Uterus (tissue), 4 donors: ENCODE measurements around the gene DNAJB13. TPM values are rescaled to one million over a fixed set of nuclear protein-coding genes. Genes with fewer than 3 reads are reported as not detected.

Source experiments
- DNase-seq, 2 donors: peaks; one replicate each; pipeline ENCODE4 v3.0.0-alpha.2; 2019 to 2020
- H3K27ac ChIP-seq, 2 donors: fragments of 200-600 bp; sonication (generic); 1 replicate in 1 of 2; 2 replicates in 1 of 2; pipeline ENCODE4 v1.5.1; 2016 to 2018
- H3K27me3 ChIP-seq, 2 donors: fragments of 200-600 bp; sonication (generic); one replicate each; pipeline ENCODE4 v1.5.1; 2018 to 2019; ENCODE audit warnings: control low read depth in 1 of 2
- H3K36me3 ChIP-seq, 2 donors: fragments of 200-600 bp; sonication (generic); one replicate each; pipeline ENCODE4 v1.5.1; 2019; ENCODE audit warnings: control low read depth in 1 of 2
- H3K4me1 ChIP-seq, 2 donors: fragments of 200-600 bp; sonication (generic); one replicate each; pipeline ENCODE4 v1.5.1; 2018 to 2019; ENCODE audit warnings: control low read depth in 1 of 2
- H3K4me3 ChIP-seq, 2 donors: fragments of 200-600 bp; sonication (generic); 1 replicate in 1 of 2; 2 replicates in 1 of 2; pipeline ENCODE4 v1.5.1; 2018 to 2019; ENCODE audit warnings: mild to moderate bottlenecking in 1 of 2
- H3K9me3 ChIP-seq, 2 donors: fragments of 200-600 bp; sonication (generic); one replicate each; pipeline ENCODE4 v1.5.1; 2019; ENCODE audit warnings: control low read depth in 1 of 2
- CTCF ChIP-seq, 4 experiments: fragments of 200-600 bp in 2 of 4; fragments of 450-650 bp in 2 of 4; sonication (generic) in 2 of 4; IDR thresholded peaks; one replicate each; pipeline ENCODE4 v1.5.1; 2016 to 2019; ENCODE audit warnings: antibody characterized with exemption in 4 of 4, mild to moderate bottlenecking in 2 of 4, moderate library complexity in 1 of 4
- POLR2A ChIP-seq, 2 donors: fragments of 450-650 bp; IDR thresholded peaks; one replicate each; pipeline ENCODE4 v1.6.1; 2016; ENCODE audit warnings: antibody characterized with exemption in 2 of 2, mild to moderate bottlenecking in 1 of 2, moderate library complexity in 1 of 2
- intact Hi-C: fragments of 100-400 bp; cut with DNase I; formaldehyde crosslinking; loops from one replicate; pipeline ENCODE4 v1.15.1; 2023; ENCODE audit warnings: low total_unique reads
- total RNA-seq, 4 donors: library from RNA; depleted of rRNA in 3 of 4; stranded (reverse); fragments of >200 nt in 3 of 4; gene quantifications; one replicate each; pipeline versions ENCODE4 v1.1.0 to v1.2.4, GENCODE V29; 2014 to 2023
- donor health status: DM: yes; HTN: yes; CAD: no.

DNAJB13 gene
- total RNA-seq, 4 donors from 2014 or later, result 1.9 to 9.1 (median 4.6) TPM; not detected in 1

- Histone ChIP-seq H3K36me3 (no peaks in the 10 kb centered on the region), H3K27ac (no peak overlapping the region), H3K9me3 (no peaks in the 10 kb centered on the region), H3K27me3 (no peaks in the 10 kb centered on the region), H3K4me1 (no peaks in the 10 kb centered on the region), H3K4me3 (no peak overlapping the region)
- intact Hi-C loops, result no loop called here
- no peak for DNase-seq
- no peak for TF ChIP-seq CTCF (IDR thresholded peaks at IDR 0.05)
Measured at GRCh38 chr11:73958521-73959141, 7.8 kb downstream of the DNAJB13 start.

- TF ChIP-seq POLR2A (IDR thresholded peaks at IDR 0.05), result no peak
- no peak for TF ChIP-seq CTCF (IDR thresholded peaks at IDR 0.05)
- Histone ChIP-seq H3K9me3 (no peaks in the 10 kb centered on the region), H3K4me3 (no peak overlapping the region), H3K27ac (no peak overlapping the region), H3K4me1 (peaks cover 0 to 4% of the 10 kb centered on the region in 2 donors), H3K27me3 (no peaks in the 10 kb centered on the region), H3K36me3 (no peaks in the 10 kb centered on the region)
- intact Hi-C loops, result no loop called here
- no peak for DNase-seq
Measured at GRCh38 chr11:73961321-73961720, 10.5 kb downstream of the DNAJB13 start.

GRCh38 chr11:73962101-73962705 lies 11.4 kb downstream of the DNAJB13 start:
- intact Hi-C loops, result no loop called here
- TF ChIP-seq POLR2A (IDR thresholded peaks at IDR 0.05) (no peak), CTCF (IDR thresholded peaks at IDR 0.05) (no peak)
- H3K9me3 ChIP-seq, result no peaks in the 10 kb centered on the region

GRCh38 chr11:73963861-73964260 lies 13.0 kb downstream of the DNAJB13 start:
- no peaks in the 10 kb centered on the region for H3K27me3 ChIP-seq
- intact Hi-C loops, result no loop called here
- H3K27ac ChIP-seq, result no peak overlapping the region
- TF ChIP-seq CTCF (IDR thresholded peaks at IDR 0.05) (no peak), POLR2A (IDR thresholded peaks at IDR 0.05) (no peak)
- peaks cover 0 to 4% of the 10 kb centered on the region in 2 donors for H3K4me1 ChIP-seq
- H3K9me3 ChIP-seq, result no peaks in the 10 kb centered on the region
- H3K36me3 ChIP-seq, result no peaks in the 10 kb centered on the region
- no peak overlapping the region for H3K4me3 ChIP-seq
- DNase-seq, result no peak

More at GRCh38 chr11:73962101-73962705, 11.4 kb downstream of the DNAJB13 start:
- DNase-seq, result no peak
- Histone ChIP-seq H3K4me3 (no peak overlapping the region), H3K36me3 (no peaks in the 10 kb centered on the region), H3K27ac (no peak overlapping the region), H3K4me1 (peaks cover 0 to 4% of the 10 kb centered on the region in 2 donors), H3K27me3 (no peaks in the 10 kb centered on the region)

- Histone ChIP-seq H3K27ac (no peak overlapping the region), H3K27me3 (no peaks in the 10 kb centered on the region), H3K9me3 (no peaks in the 10 kb centered on the region), H3K4me3 (no peak overlapping the region), H3K4me1 (peaks cover 0 to 4% of the 10 kb centered on the region in 2 donors), H3K36me3 (no peaks in the 10 kb centered on the region)
- intact Hi-C loops, result no loop called here
- TF ChIP-seq POLR2A (IDR thresholded peaks at IDR 0.05), result no peak
- TF ChIP-seq CTCF (IDR thresholded peaks at IDR 0.05), result no peak
- DNase-seq, result no peak
Measured at GRCh38 chr11:73965076-73965763, 14.4 kb downstream of the DNAJB13 start.
